Epithelial cell of proximal tubule (primary cell): Measurements from ENCODE around the gene SNCB. TPM values are rescaled to one million over a fixed set of nuclear protein-coding genes. Genes with fewer than 3 reads are reported as not detected.

Experiments
- DNase-seq: peaks from one replicate; pipeline ENCODE4 v3.0.0-alpha.2; 2011; ENCODE audit warnings: low read depth
- H3K4me3 ChIP-seq: 2 replicates; pipeline ENCODE4 v1.5.1; 2011; ENCODE audit warnings: low read depth, mild to moderate bottlenecking, low read length
- total RNA-seq: library from RNA; depleted of rRNA; stranded (reverse); fragments of >200 nt; gene quantifications from 2 replicates; pipeline ENCODE4 v1.2.3, GENCODE V29; 2015
- TF ChIP-seq, protein P1 (sequence below): conservative IDR thresholded peaks from 2 replicates; pipeline ENCODE4 v1.5.1; 2012; ENCODE audit warnings: low read depth, mild to moderate bottlenecking, low read length

SNCB gene
- total RNA-seq, 1 donor from 2014 or later: 0.17 TPM

DNA sequence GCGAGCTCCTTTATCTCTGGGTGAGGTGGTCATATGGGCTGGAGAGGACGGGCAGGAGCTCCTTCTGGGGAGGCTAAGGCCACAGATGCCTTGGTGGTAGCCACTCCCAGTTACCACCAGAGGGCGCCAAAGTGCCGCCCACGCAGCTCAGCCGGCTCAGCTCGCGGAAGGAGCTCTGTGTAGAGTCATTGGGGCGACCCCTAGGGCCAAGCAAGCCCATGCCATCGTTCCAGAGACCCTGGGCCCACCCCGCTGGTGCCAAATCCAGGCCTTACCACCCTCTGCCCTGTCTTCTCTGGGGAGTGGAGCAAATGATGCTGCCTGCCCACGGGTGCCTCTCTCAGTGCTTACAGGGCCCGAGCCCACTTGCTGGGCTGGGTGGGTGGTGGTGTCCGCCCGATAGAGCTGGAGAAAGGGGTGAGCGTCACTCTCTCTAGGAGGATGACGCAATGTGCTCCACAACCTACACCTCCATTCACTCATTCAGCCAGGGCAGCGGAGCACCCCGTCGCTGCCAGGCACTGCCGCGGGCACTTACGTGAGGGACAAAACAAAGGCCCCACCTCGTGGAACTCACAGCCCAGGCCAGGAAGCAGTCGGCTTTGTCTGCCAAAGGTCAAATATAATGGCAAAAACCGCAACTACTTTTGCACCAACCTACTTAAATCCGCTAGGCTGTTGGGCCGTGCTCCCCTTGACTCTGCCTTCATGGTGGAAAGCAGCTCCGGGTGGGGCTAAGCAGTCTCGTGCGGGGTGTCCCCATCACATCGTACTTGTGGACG, 30.7 kb upstream of the SNCB start:
- no peak for DNase-seq
- no peak overlapping the region for H3K4me3 ChIP-seq
- TF ChIP-seq, protein P1, sequence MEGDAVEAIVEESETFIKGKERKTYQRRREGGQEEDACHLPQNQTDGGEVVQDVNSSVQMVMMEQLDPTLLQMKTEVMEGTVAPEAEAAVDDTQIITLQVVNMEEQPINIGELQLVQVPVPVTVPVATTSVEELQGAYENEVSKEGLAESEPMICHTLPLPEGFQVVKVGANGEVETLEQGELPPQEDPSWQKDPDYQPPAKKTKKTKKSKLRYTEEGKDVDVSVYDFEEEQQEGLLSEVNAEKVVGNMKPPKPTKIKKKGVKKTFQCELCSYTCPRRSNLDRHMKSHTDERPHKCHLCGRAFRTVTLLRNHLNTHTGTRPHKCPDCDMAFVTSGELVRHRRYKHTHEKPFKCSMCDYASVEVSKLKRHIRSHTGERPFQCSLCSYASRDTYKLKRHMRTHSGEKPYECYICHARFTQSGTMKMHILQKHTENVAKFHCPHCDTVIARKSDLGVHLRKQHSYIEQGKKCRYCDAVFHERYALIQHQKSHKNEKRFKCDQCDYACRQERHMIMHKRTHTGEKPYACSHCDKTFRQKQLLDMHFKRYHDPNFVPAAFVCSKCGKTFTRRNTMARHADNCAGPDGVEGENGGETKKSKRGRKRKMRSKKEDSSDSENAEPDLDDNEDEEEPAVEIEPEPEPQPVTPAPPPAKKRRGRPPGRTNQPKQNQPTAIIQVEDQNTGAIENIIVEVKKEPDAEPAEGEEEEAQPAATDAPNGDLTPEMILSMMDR: peak; percentile 88

DNA sequence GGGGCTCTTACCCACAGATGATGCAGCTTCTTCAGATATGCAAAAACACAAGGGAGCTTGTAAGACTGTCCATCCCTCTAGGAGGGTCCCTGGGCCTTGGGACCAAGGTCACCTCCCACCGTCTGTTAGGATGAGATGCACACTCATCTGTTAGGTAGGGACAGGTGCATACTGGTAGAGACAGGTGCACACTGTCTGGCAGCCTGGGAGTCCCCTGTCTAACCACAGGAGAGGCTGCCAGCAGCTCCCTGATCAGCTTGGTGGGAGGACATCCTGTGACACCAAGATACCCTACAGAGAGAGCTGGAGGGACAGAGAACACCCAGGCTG, 30.2 kb upstream of the SNCB start:
- TF ChIP-seq, protein P1: no peak
- no peak overlapping the region for H3K4me3 ChIP-seq
- no peak for DNase-seq

DNA sequence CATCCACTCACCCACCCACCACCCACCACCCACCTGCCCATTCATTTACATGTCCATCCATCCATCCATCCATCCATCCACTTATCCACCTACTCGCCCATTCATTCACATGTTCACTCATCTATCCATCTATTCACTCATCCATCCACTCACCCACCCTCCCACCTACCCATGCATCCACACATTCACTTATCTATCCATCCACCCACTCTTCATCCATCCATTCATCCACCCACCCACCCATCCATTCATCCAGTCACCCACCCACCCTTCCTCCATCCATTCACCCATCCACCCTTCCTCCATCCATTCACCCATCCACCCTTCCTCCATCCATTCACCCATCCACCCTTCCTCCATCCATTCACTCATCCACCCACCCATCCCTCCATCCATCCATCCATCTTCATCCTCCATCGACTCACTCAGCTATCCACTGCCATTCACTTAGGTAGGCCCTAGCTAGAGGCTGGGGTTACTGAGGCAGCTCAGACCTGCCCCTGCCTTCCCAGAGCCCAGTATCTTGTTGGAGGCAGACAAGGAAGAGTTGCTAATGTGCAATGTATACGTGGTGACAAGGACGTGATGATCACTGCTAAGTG, 29.6 kb upstream of the SNCB start:
- DNase-seq: no peak
- TF ChIP-seq, protein P1: no peak
- no peak overlapping the region for H3K4me3 ChIP-seq

DNA sequence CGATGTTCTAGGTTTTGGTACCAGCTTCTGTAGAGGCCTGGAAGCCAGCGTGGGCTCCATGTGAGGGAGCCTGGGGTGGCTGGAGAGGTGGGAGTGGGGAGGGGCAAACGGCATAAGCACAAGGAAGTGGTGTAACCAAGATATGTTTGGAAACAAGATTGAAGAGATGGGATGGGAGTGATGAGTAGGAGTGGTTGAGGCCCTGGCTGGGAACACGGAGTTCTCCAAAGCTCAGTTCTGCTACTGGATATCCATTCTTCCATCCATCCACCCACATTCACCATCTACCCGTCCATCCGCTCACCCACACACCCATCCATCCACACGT, 29.1 kb upstream of the SNCB start:
- H3K4me3 ChIP-seq: no peak overlapping the region
- DNase-seq: no peak
- TF ChIP-seq, protein P1: no peak

DNA sequence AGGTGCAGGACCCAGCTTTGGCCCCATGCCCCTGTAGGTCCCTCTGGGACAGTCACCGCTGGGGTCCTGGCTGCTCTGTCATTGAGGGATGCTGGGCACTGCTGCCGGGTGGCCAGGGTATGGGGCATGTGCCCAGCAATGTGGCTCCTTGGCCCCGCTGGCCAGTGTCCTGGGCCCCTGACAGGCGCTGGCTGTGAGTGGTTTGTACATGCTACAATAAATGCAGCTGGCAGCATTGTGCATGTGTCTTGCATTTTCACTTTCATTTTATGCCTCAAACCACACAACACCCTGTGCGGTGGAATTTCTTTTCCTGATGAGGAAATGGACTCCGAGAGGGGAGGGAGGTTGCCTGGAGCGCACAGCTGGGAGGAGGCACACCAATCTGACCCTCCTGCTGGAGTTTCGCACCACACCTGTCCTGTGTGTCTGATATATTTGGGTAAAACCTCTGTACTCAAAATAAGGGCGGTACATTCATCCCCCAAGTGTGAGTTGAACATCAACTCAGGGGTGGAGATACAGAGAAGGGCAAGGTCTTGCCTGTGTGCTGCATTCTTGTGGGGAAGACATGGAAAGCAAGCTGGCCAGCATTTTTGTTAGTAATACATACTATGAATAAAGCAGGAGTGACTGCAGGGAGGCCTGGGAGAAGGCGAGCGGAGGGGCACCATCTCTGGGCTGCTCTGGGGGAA, 28.6 kb upstream of the SNCB start:
- TF ChIP-seq, protein P1: no peak
- no peak overlapping the region for H3K4me3 ChIP-seq
- DNase-seq: no peak

DNA sequence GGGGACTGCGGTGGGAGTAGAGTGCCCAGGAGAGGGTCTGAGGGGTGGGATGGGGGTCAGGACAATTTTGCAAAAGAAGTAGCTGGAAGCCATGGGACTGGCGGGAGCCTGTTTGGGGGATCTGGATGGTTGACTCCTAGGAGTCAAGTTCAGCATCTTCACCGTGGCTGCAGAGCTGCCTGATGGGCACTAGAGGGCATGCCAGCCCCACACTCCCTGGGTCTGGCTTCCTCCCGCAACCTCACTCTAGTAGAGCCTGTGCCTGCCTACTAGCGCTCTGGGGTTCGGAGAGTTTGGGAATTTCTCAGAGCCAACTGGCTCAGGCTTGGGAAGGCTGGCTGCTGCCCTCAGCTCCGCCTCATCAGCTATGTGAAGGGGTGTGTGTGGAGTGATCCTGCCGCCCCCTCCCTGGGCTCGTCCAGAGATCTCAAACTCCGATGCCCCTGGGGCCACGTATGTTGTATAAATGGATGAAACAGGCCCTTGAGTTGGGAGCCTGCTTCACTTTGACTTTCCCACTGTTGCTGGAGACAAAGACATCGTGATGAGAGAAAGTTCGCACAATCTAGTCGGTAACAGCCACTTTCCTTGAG, 27.8 kb upstream of the SNCB start:
- DNase-seq: no peak
- TF ChIP-seq, protein P1: peak; percentile 83
- H3K4me3 ChIP-seq: no peak overlapping the region
